Loucy (cell line): ENCODE measurements around the gene TFDP3.

Experiments used
- CTCF ChIP-seq: fragments of 200-600 bp; sonication (generic); conservative IDR thresholded peaks from 2 replicates; pipeline ENCODE4 v1.5.1; 2014; ENCODE audit warnings: mild to moderate bottlenecking, antibody characterized with exemption, low read length
- EZH2phosphoT487 ChIP-seq: fragments of 200-600 bp; IDR thresholded peaks from 2 replicates; pipeline ENCODE4 v1.6.1; 2018; ENCODE audit warnings: antibody characterized with exemption, mild to moderate bottlenecking, moderate library complexity, borderline replicate concordance

- TF ChIP-seq CTCF (no peak), EZH2phosphoT487 (no peak)
These were observed 5.0 kb downstream of the TFDP3 start for GRCh38 chrX:133213117-133213516.
